Stimulated activated CD4-positive, alpha-beta T cell treated with anti-CD3 and anti-CD28 coated beads, Interleukin-12 subunit alpha, Interleukin-12 subunit beta, amount 100 ng/mL, for 48 hours (primary cell): ENCODE data around the gene CENPX.

ENCODE experiments used
- DNase-seq, 3 donors: peaks; one replicate each; pipeline ENCODE4 v3.0.0-alpha.2; 2020; ENCODE audit warnings: low read depth in 2 of 3, low spot score in 1 of 3

Gene CENPX

GRCh38 chr17:81999976-82000802, 22.5 kb downstream of the CENPX start:
- DNase-seq: no peak

DNA sequence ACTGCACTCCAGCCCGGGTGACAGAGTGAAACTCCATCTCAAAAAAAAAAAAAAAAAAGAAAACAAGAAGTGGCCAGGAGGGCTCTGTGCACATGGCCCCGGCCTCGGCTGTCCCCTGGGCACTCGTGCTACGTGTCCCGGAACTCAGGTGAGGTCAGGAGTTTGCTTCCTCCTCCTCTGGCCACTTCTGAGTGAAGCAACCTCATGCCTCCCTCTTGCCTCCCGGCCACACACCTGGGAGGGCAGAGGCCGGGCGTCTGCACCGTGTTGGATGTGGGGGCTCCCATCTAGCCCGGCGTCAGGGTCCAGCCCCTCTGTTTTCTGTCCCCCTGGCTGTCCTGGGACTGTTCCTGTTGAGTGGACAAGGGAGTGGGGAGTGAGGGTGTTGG, 23.1 kb downstream of the CENPX start:
- no peak for DNase-seq

- DNase-seq: no peak
Measured at GRCh38 chr17:81998691-81999438, 23.8 kb downstream of the CENPX start.

DNA sequence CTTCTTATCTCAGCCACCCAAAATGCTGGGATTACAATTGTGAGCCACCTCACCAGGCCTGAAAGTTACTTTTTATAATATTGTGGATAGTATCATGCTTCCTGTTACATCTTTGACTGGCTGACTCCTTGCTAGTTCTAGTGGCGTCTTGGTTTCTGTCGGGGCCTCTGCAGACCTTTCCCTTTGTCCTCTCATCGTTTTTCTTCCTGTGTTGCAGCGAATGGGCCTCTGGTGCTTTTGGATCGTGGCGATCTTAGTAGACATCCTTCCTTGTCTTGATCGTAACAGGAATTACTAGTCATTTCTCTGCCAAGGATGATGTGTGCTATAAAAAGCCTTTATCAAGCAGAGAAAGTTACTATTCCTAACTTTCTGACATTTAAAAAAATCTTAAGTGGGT, 24.5 kb downstream of the CENPX start:
- no peak for DNase-seq

- no peak for DNase-seq
Measured at GRCh38 chr17:81996757-81997441, 25.8 kb downstream of the CENPX start.

DNA sequence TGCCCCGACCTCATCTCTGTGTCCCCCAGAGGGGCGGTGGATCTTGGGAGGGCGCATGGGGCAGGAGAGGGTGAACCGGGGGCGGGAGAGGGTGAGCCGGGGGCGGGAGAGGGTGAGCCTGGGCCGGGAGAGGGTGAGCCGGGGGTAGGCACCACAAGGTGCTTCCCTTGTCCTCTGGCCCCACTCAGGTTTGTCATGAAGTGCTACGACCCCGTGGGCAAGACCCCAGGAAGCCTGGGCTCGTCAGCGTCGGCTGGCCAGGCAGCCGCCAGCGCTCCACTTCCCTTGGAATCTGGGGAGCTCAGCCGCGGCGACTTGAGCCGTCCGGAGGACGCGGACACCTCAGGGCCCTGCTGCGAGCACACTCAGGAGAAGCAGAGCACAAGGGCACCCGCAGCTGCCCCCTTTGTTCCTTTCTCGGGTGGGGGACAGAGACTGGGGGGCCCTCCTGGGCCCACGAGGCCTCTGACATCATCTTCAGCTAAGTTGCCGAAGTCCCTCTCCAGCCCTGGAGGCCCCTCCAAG, 26.4 kb downstream of the CENPX start:
- no peak for DNase-seq

GRCh38 chr17:81995463-81996231, 27.0 kb downstream of the CENPX start:
- no peak for DNase-seq

DNA sequence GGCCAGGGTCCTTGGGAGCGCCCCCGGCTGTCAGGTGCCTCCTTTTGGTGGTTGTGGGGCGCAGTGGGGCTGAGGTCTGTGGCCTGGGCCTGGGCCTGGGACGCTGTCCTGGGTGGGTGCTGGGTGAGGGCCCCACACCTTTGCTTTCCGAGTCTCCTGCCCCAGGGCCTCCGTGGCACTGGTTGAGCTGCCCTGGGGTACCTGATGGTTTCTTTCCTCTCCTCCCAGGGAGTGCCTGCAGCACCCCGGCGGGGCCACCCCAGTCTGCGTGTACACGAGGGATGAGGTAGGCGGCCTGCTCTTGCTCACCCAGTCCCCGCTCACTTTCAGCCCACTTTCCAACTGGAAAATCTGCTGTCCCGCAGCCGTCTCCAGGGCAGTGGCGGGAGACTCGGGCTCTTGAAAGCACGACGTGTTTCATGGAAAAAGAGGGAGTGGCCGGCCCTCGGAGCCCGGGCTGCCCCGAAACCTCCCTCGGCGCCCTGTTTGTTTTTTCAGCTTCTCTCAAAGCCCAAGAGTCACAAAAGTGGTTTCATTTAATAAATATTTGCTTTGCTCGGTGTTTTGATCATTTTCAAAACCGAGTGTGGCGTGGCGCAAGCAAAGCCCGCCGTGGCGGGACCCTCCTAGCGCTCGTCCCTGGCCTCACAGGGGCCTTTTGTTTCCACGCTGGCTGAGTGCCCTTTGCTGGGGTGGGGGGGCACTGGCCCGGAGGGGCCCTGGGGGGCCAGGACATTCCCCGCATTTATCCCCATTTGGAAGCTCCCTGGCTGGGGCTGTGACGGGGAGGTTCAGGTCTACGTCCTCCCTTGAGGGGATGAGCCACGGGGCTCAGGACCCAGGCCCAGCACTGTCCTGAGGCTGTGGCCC, 27.9 kb downstream of the CENPX start:
- no peak for DNase-seq

DNA sequence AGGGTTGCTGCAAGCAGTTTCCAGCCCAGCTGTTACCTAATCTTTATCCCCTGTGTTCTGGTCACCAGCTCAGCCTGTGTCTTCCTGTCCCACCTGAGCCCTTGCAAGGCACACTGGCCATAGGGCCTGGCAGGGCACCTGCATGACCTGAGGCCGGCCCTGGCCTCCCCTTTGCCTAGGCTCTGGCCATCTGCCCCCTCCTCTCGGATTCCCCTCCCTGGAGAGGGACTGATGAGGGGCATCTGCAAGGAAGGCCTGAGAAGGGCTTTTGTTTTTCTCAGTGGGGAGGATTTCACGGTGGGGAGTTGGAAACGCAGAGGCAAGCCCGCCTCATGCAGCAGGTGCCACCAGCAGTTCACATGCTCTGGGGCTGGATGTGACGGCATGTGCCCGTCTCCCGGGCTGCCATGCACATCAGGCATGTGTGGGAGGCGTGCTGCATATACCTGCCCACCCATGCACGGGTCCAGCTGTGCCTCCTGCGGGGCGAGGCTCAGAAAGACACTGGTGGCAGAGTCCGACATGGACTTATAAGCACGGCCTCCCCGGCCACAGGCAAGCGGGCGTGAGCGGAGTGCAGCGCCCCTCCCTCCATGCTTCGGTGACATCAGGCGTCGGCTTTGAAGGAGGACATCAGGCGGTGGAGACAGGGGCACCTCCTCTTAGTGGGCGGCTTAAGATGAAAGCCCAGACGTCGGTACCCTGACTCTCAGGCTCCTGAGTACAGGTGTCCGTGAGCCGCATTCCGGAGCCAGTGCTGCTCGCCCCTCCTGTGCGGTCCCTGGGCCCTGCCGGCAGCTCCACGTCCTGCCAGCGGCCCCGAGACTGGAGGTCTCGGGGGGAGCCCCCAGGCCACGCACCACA, 28.7 kb downstream of the CENPX start:
- DNase-seq: no peak

DNA sequence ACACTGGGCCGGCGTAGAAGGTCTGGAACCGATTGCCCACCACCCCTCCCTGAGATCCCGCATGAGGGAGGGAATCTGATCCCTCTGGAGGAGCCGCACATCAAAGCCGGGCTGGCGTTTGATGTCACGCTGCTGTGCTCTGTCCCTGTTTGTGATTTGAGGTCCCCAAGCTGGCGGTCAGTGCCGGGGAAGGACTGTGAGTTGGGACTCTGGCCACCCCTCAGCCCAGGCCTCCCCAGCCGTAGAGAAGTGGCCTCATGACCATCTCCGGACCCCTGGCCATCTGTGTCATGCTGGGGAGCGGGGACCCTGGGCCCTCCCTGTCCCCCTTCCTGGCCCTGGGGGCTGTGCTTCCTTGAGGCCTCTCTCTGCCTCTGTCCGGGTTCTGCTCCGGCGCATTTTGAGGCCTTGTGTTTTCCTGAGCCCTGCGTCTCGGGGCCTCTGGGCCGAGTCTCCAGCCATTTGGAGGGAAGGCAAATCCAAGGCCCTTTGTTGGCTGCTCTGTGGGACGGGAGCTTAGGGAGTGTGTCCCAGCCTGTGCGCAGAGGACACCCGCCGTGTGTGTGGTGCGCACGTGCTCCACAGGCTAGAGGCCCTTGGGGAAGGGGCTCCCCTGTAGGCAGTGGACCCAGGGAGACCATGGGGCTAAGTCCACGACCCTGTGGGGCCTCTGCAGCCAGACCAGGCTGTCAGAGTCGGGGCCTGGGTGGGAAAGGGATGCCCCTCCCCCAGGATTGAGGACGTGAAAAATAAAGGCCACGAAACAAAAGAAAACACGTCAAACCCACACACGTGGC, 30.2 kb downstream of the CENPX start:
- DNase-seq: no peak

DNA sequence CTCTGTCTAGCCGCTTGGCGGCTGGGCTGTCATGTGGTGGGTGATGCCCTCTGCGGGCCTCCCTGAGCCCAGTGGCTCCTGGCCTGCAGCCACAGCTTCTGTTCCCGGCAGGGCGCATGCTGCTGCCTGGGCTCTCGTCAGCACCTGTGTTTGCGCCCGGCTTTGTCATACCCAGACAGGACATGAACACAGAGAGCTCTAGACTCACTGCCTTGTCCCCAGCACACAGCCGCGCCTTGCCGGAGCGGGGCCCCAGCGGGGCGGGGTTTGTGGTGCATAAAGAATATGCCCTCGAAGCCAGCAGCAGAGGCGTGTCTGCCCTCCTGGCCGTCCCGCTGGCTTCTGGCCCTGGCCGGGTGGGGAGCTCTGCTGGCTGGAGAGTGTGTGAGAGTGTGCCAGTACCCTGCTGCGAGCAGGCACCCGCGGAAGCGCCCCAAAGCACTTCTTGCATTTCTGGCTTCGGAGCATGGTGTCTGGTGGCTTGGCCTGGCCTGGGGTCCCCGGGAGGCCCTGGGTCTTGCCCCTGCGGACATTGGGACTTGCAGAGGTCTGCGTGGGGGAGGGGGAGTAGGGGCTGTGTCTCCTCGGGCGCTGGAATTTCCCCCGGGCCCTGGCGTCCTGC, 30.9 kb downstream of the CENPX start:
- DNase-seq: no peak

- DNase-seq: no peak
Measured at GRCh38 chr17:81990836-81991683, 31.6 kb downstream of the CENPX start.

GRCh38 chr17:81987161-81987770, 35.4 kb downstream of the CENPX start:
- no peak for DNase-seq

DNA sequence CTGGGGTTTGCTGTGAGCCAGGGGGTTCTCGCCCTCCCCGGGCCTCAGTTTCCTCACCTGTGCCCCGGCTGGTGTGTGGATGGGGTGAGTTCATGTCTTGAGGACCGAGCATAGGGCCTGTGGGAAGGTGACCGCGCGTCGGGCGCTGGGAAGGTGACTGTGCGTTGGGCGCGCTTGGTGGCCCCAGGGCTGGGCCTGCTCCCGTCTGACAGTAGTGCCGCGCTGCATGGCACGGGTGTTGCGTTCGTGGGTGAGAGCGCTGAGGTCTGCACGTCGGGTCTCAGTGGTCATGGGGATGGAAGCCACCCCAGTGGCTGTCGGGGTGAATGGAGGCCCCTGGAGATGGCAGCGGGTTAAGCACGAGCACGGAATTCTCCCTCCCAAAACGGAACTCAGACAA, 36.1 kb downstream of the CENPX start:
- DNase-seq: no peak

- DNase-seq: no peak
Measured at GRCh38 chr17:81984773-81985410, 37.8 kb downstream of the CENPX start.
